Left ventricle myocardium inferior (tissue), 1 donor: ENCODE results near the gene PDE6B. TPM values are rescaled to one million over a fixed set of nuclear protein-coding genes. Genes with fewer than 3 reads are reported as not detected.
"Not testable (repeated sequence)": the region's sequence is repeated elsewhere in the genome, so short reads cannot be mapped to it uniquely, and the experiment has no call there.

Source experiments
- DNase-seq: peaks from one replicate; pipeline ENCODE4 v3.0.0-alpha.2; 2020
- H3K27ac ChIP-seq: fragments of 200-600 bp; replicated peaks from 2 replicates; pipeline ENCODE4 v1.8.0; 2021
- H3K27me3 ChIP-seq: fragments of 200-600 bp; 2 replicates; pipeline ENCODE4 v1.8.0; 2021; ENCODE audit warnings: low read depth
- H3K36me3 ChIP-seq: fragments of 200-600 bp; 2 replicates; pipeline ENCODE4 v1.8.0; 2021
- H3K4me1 ChIP-seq: fragments of 200-600 bp; 2 replicates; pipeline ENCODE4 v1.8.0; 2021
- H3K4me3 ChIP-seq: fragments of 200-600 bp; 2 replicates; pipeline ENCODE4 v1.8.0; 2021; ENCODE audit warnings: mild to moderate bottlenecking, moderate library complexity
- H3K9me3 ChIP-seq: fragments of 200-600 bp; replicated peaks from 2 replicates; pipeline ENCODE4 v1.8.0; 2021
- CTCF ChIP-seq: fragments of 200-600 bp; IDR thresholded peaks from 2 replicates; pipeline ENCODE4 v1.8.0; 2021; ENCODE audit warnings: antibody characterized with exemption, mild to moderate bottlenecking, borderline replicate concordance
- intact Hi-C: fragments of 100-400 bp; cut with micrococcal nuclease; formaldehyde crosslinking; loops from one replicate; pipeline ENCODE4 v1.11.0; 2022
- total RNA-seq: library from RNA; stranded (reverse); fragmentation: NEBNext Ultra II Directional; extraction: Animal tissue kit (Norgen Biotek cat#: 25700); gene quantifications from one replicate; pipeline ENCODE4 v1.2.1, GENCODE V29; 2021
- donor health status: DM: no; HTN: yes; CAD: no; lungs with severe emphysema.

PDE6B gene
- total RNA-seq, 1 donor from 2014 or later = 2.7 TPM

GRCh38 chr4:689723-690122 is 64.3 kb downstream of the PDE6B start:
- H3K4me1 ChIP-seq = peaks cover 39% of the 10 kb centered on the region
- TF ChIP-seq CTCF = no peak
- H3K9me3 ChIP-seq = no peaks in the 10 kb centered on the region
- peak overlapping the region; percentile 74 for H3K4me3 ChIP-seq
- peaks cover 16% of the 10 kb centered on the region for H3K27me3 ChIP-seq
- no peaks in the 10 kb centered on the region for H3K36me3 ChIP-seq
- intact Hi-C loops = no loop called here
- DNase-seq = no peak
- peak overlapping the region; percentile 87 for H3K27ac ChIP-seq

- no peaks in the 10 kb centered on the region for H3K9me3 ChIP-seq
- intact Hi-C loops = no loop called here
- no peak for TF ChIP-seq CTCF
- no peaks in the 10 kb centered on the region for H3K36me3 ChIP-seq
- H3K27me3 ChIP-seq = peaks cover 24% of the 10 kb centered on the region
- DNase-seq = no peak
- H3K4me3 ChIP-seq = no peak overlapping the region
- peaks cover 21% of the 10 kb centered on the region for H3K4me1 ChIP-seq
- H3K27ac ChIP-seq = no peak overlapping the region
These were observed 67.6 kb downstream of the PDE6B start for GRCh38 chr4:692771-693554.

GRCh38 chr4:694341-694940 is 69.1 kb downstream of the PDE6B start:
- H3K4me3 ChIP-seq, DNase-seq, H3K4me1 ChIP-seq, H3K36me3 ChIP-seq, intact Hi-C loops, H3K27ac ChIP-seq, H3K9me3 ChIP-seq: not testable (repeated sequence)
- peaks cover 24% of the 10 kb centered on the region for H3K27me3 ChIP-seq

GRCh38 chr4:699816-700580 is 74.6 kb downstream of the PDE6B start:
- no peak overlapping the region for H3K27ac ChIP-seq
- no peaks in the 10 kb centered on the region for H3K36me3 ChIP-seq
- H3K9me3 ChIP-seq = no peaks in the 10 kb centered on the region
- TF ChIP-seq CTCF = no peak
- H3K4me3 ChIP-seq = no peak overlapping the region
- DNase-seq = no peak
- intact Hi-C loops = no loop called here
- peaks cover 8% of the 10 kb centered on the region for H3K27me3 ChIP-seq
- no peaks in the 10 kb centered on the region for H3K4me1 ChIP-seq

GRCh38 chr4:700587-701264 is 75.4 kb downstream of the PDE6B start:
- no peak for DNase-seq
- Histone ChIP-seq H3K4me1 (peaks cover 4% of the 10 kb centered on the region), H3K36me3 (no peaks in the 10 kb centered on the region), H3K4me3 (no peak overlapping the region), H3K27ac (no peak overlapping the region), H3K9me3 (no peaks in the 10 kb centered on the region), H3K27me3 (peaks cover under 1% of the 10 kb centered on the region)
- TF ChIP-seq CTCF = no peak
- intact Hi-C loops = no loop called here
